Skeletal muscle satellite cell (primary cell): ENCODE results near the gene ATXN7L2.

Experiments
- H3K27me3 ChIP-seq: 2 replicates; pipeline ENCODE4 v1.7.0; 2013; ENCODE audit warnings: low read length; ENCODE audit not compliant: control insufficient read depth, insufficient read depth
- H3K36me3 ChIP-seq: 2 replicates; pipeline ENCODE4 v1.7.0; 2013; ENCODE audit warnings: mild to moderate bottlenecking, control low read depth, low read length; ENCODE audit not compliant: insufficient read depth
- H3K4me1 ChIP-seq: 2 replicates; pipeline ENCODE4 v1.7.0; 2013; ENCODE audit warnings: low read length; ENCODE audit not compliant: control insufficient read depth, insufficient read depth
- H3K4me2 ChIP-seq: 2 replicates; pipeline ENCODE4 v1.7.0; 2013; ENCODE audit warnings: mild to moderate bottlenecking, low read length
- H3K4me3 ChIP-seq: 2 replicates; pipeline ENCODE4 v1.7.0; 2013; ENCODE audit warnings: low read length
- H3K9ac ChIP-seq: 2 replicates; pipeline ENCODE4 v1.7.0; 2013; ENCODE audit warnings: mild to moderate bottlenecking, low read depth, low read length, moderate library complexity
- H3K9me3 ChIP-seq: replicated peaks from 2 replicates; pipeline ENCODE4 v1.7.0; 2013; ENCODE audit warnings: mild to moderate bottlenecking, control low read depth, low read length

Gene ATXN7L2

DNA sequence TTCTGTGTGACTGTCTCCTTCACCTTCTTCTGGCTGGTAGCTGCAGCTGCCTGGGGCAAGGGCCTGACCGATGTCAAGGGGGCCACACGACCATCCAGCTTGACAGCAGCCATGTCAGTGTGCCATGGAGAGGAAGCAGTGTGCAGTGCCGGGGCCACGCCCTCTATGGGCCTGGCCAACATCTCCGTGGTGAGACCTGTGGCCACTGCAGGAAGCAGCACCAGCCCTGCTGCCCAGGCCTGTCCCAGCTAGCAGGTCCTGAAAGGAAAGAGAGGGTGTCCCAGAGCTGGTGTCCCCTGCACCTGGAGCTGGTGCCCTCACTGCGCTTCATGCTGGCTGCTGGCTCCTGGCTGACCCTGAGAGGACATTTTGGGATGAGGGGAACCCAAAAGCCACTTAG is 5.9 kb upstream of the ATXN7L2 start:
- Histone ChIP-seq H3K4me1 (peaks cover under 1% of the 10 kb centered on the region), H3K9ac (no peak overlapping the region), H3K27me3 (peaks cover 68% of the 10 kb centered on the region), H3K9me3 (no peaks in the 10 kb centered on the region), H3K4me3 (no peak overlapping the region), H3K36me3 (no peaks in the 10 kb centered on the region), H3K4me2 (no peak overlapping the region)

GRCh38 chr1:109478806-109479205 is 4.9 kb upstream of the ATXN7L2 start:
- H3K9ac ChIP-seq: no peak overlapping the region
- no peak overlapping the region for H3K4me2 ChIP-seq
- H3K27me3 ChIP-seq: peaks cover 60% of the 10 kb centered on the region
- peaks cover 7% of the 10 kb centered on the region for H3K4me1 ChIP-seq
- H3K4me3 ChIP-seq: no peak overlapping the region
- H3K36me3 ChIP-seq: no peaks in the 10 kb centered on the region
- H3K9me3 ChIP-seq: no peaks in the 10 kb centered on the region

DNA sequence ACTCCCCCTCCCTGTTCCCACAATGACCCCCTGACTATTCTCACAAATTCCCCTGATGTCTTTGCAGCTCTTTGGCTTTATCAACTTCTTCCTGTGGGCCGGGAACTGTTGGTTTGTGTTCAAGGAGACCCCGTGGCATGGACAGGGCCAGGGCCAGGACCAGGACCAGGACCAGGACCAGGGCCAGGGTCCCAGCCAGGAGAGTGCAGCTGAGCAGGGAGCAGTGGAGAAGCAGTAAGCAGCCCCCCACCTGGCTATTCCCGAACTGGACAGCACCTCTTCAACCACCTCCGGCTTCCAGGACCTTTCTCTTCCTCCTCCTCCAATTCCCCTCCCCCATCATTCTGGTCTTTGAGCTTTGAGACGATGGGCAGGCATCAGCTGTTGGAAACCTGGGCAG is 4.4 kb upstream of the ATXN7L2 start:
- Histone ChIP-seq H3K4me1 (peaks cover 7% of the 10 kb centered on the region), H3K9me3 (no peaks in the 10 kb centered on the region), H3K27me3 (peaks cover 56% of the 10 kb centered on the region), H3K36me3 (no peaks in the 10 kb centered on the region), H3K4me3 (no peak overlapping the region), H3K9ac (no peak overlapping the region), H3K4me2 (no peak overlapping the region)

- Histone ChIP-seq H3K27me3 (peaks cover 52% of the 10 kb centered on the region), H3K4me1 (peaks cover 12% of the 10 kb centered on the region)
Measured at GRCh38 chr1:109479901-109480300, 3.8 kb upstream of the ATXN7L2 start.

DNA sequence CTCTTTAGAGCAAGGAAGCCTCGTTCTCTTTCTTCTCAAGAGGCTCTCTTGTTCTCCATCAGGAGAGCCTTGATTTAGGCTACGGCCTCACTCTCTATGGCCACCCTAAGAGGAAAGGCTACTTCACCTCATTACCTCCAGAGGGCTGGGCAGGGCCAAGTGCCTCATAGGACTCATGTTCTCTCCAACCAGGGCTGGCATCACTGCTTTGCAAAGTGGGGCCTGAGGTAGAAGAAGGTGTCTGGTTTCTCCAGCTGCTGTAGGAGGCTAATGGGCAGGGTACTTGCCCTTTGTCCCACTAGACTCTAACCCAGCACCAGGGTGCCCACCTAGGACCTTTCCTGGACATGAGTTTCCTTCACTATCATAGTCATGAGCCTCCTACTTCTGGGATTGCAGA is 2.1 kb upstream of the ATXN7L2 start:
- Histone ChIP-seq H3K9me3 (no peaks in the 10 kb centered on the region), H3K36me3 (peaks cover 8% of the 10 kb centered on the region), H3K27me3 (peaks cover 39% of the 10 kb centered on the region), H3K9ac (no peak overlapping the region), H3K4me2 (no peak overlapping the region), H3K4me3 (no peak overlapping the region), H3K4me1 (peaks cover 18% of the 10 kb centered on the region)

More at GRCh38 chr1:109479901-109480300, 3.8 kb upstream of the ATXN7L2 start:
- no peaks in the 10 kb centered on the region for H3K9me3 ChIP-seq
- H3K4me3 ChIP-seq: no peak overlapping the region
- H3K4me2 ChIP-seq: no peak overlapping the region
- H3K9ac ChIP-seq: no peak overlapping the region
- H3K36me3 ChIP-seq: no peaks in the 10 kb centered on the region

DNA sequence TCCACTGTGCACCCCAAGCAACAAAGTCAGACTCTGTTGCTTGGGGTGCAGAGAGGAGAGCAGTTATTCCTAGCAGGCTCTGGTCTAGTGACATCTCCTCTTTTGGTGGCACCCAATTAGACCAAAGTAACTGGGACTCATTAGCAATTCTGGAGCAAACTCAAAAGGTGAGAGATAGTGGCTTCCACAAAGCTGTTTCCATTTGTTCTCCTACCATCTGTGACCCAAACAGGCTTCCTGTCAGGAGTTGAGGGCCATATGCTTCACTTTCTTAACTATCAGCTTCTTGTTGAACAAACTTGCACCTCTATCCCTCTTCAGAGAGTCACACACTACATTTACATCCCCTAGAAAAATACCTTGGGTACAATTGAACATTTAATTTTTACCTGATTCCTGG is 1.5 kb upstream of the ATXN7L2 start:
- peaks cover 18% of the 10 kb centered on the region for H3K4me1 ChIP-seq
- H3K36me3 ChIP-seq: peaks cover 11% of the 10 kb centered on the region
- H3K4me3 ChIP-seq: no peak overlapping the region
- no peak overlapping the region for H3K9ac ChIP-seq
- H3K9me3 ChIP-seq: no peaks in the 10 kb centered on the region
- no peak overlapping the region for H3K4me2 ChIP-seq
- peaks cover 35% of the 10 kb centered on the region for H3K27me3 ChIP-seq

DNA sequence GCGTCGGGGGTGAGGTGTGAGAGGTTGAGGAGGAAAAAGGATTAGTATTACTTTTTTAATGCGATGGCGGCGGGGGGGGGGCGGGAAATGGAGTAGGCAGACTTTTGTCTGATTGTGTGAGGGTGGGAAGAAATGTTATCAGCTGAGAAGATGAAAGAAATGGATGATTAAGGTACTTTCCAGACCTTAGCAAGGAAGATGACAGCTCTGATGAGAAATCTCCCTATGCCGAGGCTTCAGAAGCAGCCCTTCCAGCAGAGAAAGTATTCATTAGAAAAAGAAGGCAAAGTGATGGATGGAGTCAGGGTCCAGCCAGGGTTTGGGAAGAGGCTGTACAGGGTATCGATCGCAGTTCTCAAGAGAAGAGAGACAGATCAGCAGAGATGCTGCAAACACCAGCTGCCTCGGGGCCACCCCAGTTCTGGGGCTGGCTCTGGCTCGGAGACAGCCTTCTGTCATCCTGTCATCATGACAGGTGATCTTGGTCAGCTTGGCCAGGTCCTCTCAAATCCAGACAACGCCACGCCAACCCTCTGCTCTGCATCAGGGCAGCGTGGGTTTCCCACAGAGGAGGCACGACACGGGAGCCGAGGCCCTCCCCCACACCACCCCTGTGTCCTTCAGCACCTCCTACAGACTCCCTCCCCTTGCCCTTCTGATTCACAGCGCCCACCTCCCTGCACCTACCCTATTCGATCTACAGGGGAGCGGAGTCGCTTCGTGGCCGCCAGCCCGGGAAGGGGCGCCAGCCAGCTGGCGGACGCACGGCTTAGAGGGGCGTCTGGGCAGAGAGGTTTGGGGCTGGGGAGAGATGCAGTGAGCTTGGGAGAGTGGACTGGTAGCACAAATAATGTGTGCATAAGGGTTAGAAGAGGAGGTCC is 674 bp upstream of the ATXN7L2 start:
- no peak overlapping the region for H3K9ac ChIP-seq

GRCh38 chr1:109484519-109484975 is 842 bp downstream of the ATXN7L2 start:
- H3K9me3 ChIP-seq: no peaks in the 10 kb centered on the region
- H3K9ac ChIP-seq: peak overlapping the region; percentile 86

More for the DNA sequence above, 674 bp upstream of the ATXN7L2 start:
- no peaks in the 10 kb centered on the region for H3K9me3 ChIP-seq
- peak overlapping the region; percentile 92 for H3K4me2 ChIP-seq
- H3K4me3 ChIP-seq: peak overlapping the region; percentile 72
- H3K27me3 ChIP-seq: peaks cover 33% of the 10 kb centered on the region
- H3K4me1 ChIP-seq: peaks cover 18% of the 10 kb centered on the region
- H3K36me3 ChIP-seq: peaks cover 19% of the 10 kb centered on the region

GRCh38 chr1:109485001-109485400 is 1.3 kb downstream of the ATXN7L2 start:
- Histone ChIP-seq H3K4me1 (peaks cover 18% of the 10 kb centered on the region), H3K9ac (peak overlapping the region; percentile 86), H3K36me3 (peaks cover 32% of the 10 kb centered on the region), H3K9me3 (no peaks in the 10 kb centered on the region), H3K4me2 (peak overlapping the region; percentile 98), H3K4me3 (peak overlapping the region; percentile 86), H3K27me3 (peaks cover 14% of the 10 kb centered on the region)

More at GRCh38 chr1:109484519-109484975, 842 bp downstream of the ATXN7L2 start:
- H3K4me2 ChIP-seq: peak overlapping the region; percentile 98
- peak overlapping the region; percentile 86 for H3K4me3 ChIP-seq
- H3K36me3 ChIP-seq: peaks cover 32% of the 10 kb centered on the region
- peaks cover 18% of the 10 kb centered on the region for H3K4me1 ChIP-seq
- peaks cover 18% of the 10 kb centered on the region for H3K27me3 ChIP-seq

DNA sequence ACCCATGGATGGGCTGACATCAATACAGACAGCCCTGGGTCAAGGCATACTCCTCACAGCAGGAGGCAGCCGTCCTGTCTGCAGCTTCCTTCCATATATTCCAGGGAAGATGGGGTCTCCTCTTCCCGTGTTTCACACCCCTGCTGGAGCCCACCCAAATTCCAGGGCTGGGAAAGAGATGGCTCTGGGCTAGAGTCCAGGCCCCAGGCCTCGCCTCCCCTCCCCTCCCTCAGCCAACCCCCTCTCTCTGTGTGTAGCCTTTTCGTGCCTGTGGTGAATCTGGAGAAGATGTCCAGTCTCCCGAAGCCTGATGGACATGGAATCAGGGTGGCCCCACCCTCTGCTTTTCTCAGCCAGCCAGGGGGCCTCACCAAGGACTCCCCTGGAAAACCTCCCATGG is 3.6 kb downstream of the ATXN7L2 start:
- Histone ChIP-seq H3K4me3 (no peak overlapping the region), H3K27me3 (no peaks in the 10 kb centered on the region), H3K4me2 (no peak overlapping the region), H3K9ac (no peak overlapping the region), H3K36me3 (peaks cover 36% of the 10 kb centered on the region), H3K4me1 (peaks cover 18% of the 10 kb centered on the region), H3K9me3 (no peaks in the 10 kb centered on the region)

- peaks cover 36% of the 10 kb centered on the region for H3K36me3 ChIP-seq
- H3K4me1 ChIP-seq: peaks cover 13% of the 10 kb centered on the region
- no peak overlapping the region for H3K4me3 ChIP-seq
- no peak overlapping the region for H3K4me2 ChIP-seq
- no peak overlapping the region for H3K9ac ChIP-seq
- H3K27me3 ChIP-seq: no peaks in the 10 kb centered on the region
- no peaks in the 10 kb centered on the region for H3K9me3 ChIP-seq
Measured at GRCh38 chr1:109488201-109488600, 4.5 kb downstream of the ATXN7L2 start.

DNA sequence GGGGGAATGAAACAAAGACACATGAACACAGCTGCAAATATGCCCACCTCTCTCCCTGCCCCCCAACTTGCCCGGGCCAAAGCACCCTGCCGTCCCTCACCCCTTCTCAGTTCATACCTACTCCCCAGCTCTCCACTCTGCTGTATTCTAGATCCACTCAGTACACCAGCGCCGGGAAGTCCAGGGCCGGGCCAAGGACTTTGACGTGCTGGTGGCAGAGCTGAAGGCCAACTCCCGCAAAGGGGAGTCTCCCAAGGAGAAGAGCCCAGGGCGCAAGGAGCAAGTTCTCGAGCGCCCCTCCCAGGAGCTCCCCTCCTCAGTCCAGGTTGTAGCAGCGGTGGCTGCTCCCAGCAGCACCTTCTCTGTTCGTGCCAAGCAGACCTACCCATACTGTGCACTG is 5.0 kb downstream of the ATXN7L2 start:
- no peak overlapping the region for H3K4me3 ChIP-seq
- H3K4me2 ChIP-seq: no peak overlapping the region
- H3K36me3 ChIP-seq: peaks cover 36% of the 10 kb centered on the region
- H3K27me3 ChIP-seq: no peaks in the 10 kb centered on the region
- H3K9me3 ChIP-seq: no peaks in the 10 kb centered on the region
- H3K9ac ChIP-seq: no peak overlapping the region
- peaks cover 15% of the 10 kb centered on the region for H3K4me1 ChIP-seq
